Measurements from ENCODE around the gene UBE2M.
"Not testable (repeated sequence)": the region's sequence is repeated elsewhere in the genome, so short reads cannot be mapped to it uniquely, and the experiment has no call there.

UBE2M gene

DNA sequence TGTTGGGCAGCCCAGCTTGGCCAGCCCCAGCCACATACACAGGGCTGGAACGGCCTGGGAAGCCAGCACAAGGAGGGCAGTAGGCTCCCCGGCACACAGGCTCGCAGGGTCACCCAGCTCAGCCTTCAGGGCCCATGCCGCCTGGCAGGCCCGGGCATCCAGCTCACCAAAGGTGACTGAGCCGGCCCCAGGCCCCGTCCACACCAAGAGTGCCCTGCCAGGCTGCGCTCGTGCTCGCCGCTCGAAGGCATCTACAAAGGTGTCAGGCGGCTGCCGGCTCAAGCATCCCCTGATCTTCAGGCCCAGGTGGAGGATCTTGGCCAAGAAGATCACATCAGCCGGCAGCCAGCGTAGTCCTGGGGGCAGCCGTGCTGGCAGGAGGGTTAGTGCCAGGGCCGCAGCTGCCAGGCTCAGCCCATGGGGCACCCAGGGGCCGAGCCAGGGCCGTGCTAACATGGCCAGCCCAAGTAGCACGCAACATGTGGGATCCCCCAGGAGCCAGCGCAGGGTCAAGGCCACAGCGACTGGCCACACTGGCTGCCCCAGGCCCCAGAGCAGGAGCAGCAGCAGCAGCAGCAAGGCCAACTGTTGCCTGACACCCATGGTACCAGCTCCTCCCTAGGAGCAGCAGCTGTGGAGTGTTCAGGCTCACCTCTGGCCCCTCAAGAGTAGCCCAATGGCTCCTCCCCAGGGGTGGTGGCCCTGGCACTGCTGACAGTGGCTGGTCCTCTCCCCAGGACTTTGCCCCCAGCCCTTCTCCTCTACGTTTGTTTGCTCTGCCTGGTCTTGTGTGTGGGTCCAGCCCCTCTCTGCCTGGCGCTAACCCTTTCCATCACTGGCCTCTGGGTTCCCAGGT, 46.8 kb downstream of the UBE2M start, which contains the start of gene SLC27A5:
Gene SLC27A5, minus strand, starts transcription at position 640 of the 856 bp plus-strand sequence. Its CDS starts 37 bp downstream, at position 603.
- DNase-seq (ENCODE audit: low spot score): no peak

DNA sequence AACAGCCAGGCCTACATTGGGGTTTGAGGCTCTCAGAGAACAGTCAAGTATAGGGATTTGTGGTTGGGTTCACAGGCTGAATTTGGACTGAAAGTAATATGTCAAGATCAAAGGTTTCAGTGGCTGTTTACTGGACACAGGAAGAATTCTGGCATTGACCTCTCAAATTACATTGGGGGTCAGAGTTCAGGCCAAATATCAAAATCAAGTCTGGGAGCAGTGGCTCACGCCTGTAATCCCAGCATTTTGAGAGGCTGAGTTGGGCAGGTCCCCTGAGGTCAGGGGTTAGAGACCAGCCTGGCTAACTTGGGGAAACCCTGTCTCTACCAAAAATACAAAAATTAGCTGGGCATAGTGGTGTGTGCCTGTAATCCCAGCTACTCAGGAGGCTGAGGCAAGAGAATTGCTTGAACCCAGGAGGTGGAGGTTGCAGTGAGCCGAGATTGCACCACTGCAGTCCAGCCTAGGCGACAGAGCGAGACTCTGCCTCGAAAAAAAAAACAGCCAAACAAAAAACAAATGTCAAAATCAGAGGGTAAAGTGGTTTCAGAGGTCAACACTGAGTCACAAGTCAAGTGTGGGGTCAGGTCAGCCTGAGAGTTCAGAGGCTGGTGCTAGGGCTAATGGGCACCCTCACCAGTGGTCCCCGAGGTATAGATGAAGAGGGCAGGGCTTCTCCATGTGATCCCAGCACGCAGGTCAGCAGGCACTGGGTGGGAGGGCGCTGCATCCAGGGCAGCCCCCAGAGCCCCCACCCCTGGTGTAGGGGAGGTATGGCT, 48.1 kb downstream of the UBE2M start:
- no peak for DNase-seq (ENCODE audit: low spot score)

- peak; percentile 62 for DNase-seq (ENCODE audit: low spot score)
These were observed 48.7 kb downstream of the UBE2M start for GRCh38 chr19:58509731-58510083.

DNA sequence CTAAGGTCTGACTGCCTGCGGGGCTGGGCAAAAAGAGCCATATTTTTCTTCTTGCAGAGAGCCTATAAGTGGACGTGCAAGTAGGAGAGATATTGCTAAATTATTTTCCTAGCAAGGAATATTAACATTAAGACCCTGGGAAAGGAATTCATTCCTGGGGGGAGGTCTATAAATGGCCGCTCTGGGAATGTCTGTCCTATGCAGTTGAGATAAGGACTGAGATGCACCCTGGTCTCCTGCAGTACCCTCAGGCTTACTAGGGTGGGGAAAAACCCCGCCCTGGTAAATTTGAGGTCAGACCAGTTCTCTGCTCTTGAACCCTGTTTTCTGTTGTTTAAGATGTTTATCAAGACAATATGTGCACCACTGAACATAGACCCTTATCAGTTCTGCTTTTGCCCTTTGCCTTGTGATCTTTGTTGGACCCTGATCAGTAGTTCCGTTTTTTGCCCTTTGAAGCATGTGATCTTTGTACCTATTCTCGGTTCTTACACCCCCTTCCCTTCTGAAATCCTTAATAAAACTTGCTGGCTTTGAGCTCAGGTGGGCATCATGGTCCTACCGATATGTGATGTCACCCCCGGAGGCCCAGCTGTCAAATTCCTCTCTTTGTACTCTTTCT, 50.7 kb downstream of the UBE2M start:
- not testable (repeated sequence) for DNase-seq (ENCODE audit: low spot score)

Measured in hematopoietic multipotent progenitor cell treated with erythropoietin and hydrocortisone succinate and interleukin-3 and kit ligand, for 15 days (in vitro differentiated cells).